Raji (cell line): Measurements from ENCODE around the gene ZCCHC24.

Experiments used
- POLR2A ChIP-seq: IDR thresholded peaks from 2 replicates; pipeline ENCODE4 v1.6.1; 2011; ENCODE audit warnings: low read depth, low read length, control low read depth; ENCODE audit not compliant: insufficient read depth

The ZCCHC24 gene

GRCh38 chr10:79406683-79407422, 38.6 kb downstream of the ZCCHC24 start:
- no peak for TF ChIP-seq POLR2A

GRCh38 chr10:79405995-79406515, 39.4 kb downstream of the ZCCHC24 start:
- TF ChIP-seq POLR2A: no peak

- no peak for TF ChIP-seq POLR2A
Observed at GRCh38 chr10:79405221-79405994, 40.0 kb downstream of the ZCCHC24 start.

- TF ChIP-seq POLR2A: no peak
Observed at GRCh38 chr10:79404690-79405131, 40.7 kb downstream of the ZCCHC24 start.

- no peak for TF ChIP-seq POLR2A
Observed at GRCh38 chr10:79404231-79404609, 41.2 kb downstream of the ZCCHC24 start.

GRCh38 chr10:79403441-79404230, 41.8 kb downstream of the ZCCHC24 start:
- TF ChIP-seq POLR2A: no peak

GRCh38 chr10:79402951-79403350, 42.5 kb downstream of the ZCCHC24 start:
- TF ChIP-seq POLR2A: no peak

GRCh38 chr10:79402625-79402946, 42.8 kb downstream of the ZCCHC24 start:
- TF ChIP-seq POLR2A: no peak

- TF ChIP-seq POLR2A: no peak
Observed at GRCh38 chr10:79401015-79401921, 44.2 kb downstream of the ZCCHC24 start.

GRCh38 chr10:79400146-79401004, 45.0 kb downstream of the ZCCHC24 start:
- no peak for TF ChIP-seq POLR2A

- TF ChIP-seq POLR2A: no peak
Observed at GRCh38 chr10:79399223-79399831, 46.1 kb downstream of the ZCCHC24 start.

GRCh38 chr10:79398642-79399041, 46.8 kb downstream of the ZCCHC24 start:
- TF ChIP-seq POLR2A: no peak
